HG03175 (cell line): ENCODE measurements around the gene SPPL2C.
"Not testable (repeated sequence)": the region's sequence is repeated elsewhere in the genome, so short reads cannot be mapped to it uniquely, and the experiment has no call there.

Experiments used
- ATAC-seq: cut with Tn5 transposase; IDR thresholded peaks from one replicate; pipeline ENCODE4 v1.9.1; 2021; ENCODE audit warnings: mild to moderate bottlenecking, moderate library complexity; ENCODE audit not compliant: unreplicated experiment

SPPL2C gene

DNA sequence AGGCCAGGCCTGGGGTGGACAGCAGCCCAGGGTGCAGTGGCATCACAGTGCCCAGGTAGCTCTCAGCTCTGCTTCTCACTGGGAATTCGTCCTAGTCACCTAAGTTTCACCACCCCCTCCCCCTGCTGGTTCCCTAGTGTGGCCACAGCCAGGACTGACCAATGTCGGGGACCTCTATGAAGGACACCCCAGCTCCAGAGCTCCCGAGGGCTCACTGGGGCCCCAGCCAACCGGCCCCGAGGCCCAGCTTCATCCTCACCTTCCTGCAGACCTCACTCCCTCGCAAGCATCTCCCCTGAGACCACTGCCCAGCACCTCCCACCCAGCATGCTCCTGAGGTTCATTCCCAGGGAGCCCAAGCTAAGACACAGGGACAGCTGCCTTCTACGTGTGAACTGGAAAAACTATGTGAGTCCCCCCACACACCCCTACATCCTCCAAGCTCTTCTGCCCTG is 4.9 kb downstream of the SPPL2C start:
- ATAC-seq, result no peak

DNA sequence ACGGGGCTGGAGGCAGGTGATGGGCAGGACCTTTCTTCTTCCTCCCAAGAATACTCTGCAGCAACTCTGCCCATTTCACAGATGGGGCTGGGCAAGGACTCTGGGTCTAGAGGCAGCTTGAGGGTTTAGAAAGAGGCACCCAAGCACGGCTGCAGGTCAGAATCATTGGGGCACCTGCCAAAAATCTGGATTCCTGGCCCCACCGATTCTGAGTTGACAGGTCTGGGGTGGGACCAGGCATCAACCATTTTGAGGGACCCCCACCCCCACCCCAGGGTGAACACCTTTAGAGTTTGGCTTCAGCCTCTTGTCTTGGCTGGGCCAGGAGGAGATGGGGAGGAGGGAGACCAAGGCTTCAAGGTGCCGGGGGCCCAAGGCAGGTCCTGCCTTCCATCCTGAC is 5.3 kb downstream of the SPPL2C start:
- no peak for ATAC-seq

DNA sequence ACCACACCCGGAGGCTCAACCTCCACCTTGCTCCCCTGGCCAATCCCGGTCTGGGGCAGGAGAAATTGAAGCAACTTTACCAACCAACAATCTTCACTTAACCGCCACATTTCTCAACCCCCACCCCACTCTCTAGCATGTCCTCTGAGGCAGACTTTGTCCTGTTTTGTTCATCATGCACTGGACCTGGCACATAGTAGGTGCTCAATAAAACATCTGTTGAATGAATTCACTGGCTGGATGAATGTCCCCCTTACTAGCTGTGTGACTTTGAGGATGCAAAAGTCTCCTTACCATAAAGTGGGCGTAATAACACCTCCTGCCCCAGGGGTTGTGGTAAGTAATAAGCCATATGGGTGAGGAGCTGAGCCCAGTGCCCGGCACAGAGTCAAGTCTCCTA is 5.8 kb downstream of the SPPL2C start:
- no peak for ATAC-seq

DNA sequence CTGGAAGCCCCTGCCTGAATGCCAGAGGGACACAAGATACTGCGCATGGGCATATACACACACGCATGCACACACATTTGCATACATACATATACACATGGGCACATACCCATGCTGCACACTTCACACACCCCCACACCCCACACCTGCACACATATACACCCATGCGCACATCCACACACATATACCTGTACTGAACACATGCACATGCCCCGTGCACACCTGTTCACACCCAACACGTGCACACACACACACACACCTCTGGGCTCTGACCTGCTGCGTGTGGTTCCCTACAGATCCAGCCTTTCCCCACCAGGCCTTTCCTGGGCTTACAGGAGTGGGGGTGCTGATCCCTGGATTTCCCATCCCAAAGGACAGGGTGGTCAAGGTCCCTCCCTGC is 6.3 kb downstream of the SPPL2C start:
- no peak for ATAC-seq

DNA sequence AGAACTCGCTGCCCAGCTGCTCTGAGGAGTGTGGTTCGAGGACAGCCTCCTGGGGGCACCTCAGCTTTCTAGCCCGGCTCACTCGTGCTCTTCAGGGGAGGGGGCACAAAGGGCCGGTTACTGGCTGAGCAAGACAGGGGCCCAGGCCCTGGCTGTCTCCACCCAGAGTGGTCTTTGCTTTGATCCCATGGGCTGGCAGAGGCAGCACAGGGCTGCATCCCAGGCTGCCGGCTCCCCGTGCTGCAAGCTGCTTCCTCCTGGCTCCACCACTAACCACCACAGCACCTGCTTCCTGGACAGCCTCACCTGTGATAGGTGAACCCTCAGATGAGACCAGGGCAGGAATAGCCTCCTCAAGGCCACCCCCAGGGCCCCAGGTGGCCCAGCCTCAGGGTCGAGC is 6.8 kb downstream of the SPPL2C start:
- ATAC-seq, result no peak

DNA sequence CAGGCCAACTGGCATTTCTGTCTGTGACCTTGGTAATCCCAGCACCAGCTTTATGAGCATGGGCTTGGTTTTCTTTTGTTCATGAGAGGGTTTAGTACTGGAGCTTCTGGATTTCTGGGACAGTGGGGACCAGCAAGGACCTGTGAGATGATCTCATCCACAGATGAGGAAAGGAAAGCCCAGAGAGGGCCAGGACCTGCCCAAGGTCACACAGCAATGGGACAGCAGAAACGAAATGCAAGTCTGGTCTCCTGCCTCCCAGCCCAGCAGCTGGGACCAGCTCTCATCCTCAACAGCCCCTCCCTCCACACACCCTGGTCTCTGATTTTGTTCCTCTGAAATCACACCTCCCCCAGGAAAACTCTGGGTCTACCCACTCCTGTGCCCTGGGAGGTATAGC is 7.2 kb downstream of the SPPL2C start:
- ATAC-seq, result no peak

DNA sequence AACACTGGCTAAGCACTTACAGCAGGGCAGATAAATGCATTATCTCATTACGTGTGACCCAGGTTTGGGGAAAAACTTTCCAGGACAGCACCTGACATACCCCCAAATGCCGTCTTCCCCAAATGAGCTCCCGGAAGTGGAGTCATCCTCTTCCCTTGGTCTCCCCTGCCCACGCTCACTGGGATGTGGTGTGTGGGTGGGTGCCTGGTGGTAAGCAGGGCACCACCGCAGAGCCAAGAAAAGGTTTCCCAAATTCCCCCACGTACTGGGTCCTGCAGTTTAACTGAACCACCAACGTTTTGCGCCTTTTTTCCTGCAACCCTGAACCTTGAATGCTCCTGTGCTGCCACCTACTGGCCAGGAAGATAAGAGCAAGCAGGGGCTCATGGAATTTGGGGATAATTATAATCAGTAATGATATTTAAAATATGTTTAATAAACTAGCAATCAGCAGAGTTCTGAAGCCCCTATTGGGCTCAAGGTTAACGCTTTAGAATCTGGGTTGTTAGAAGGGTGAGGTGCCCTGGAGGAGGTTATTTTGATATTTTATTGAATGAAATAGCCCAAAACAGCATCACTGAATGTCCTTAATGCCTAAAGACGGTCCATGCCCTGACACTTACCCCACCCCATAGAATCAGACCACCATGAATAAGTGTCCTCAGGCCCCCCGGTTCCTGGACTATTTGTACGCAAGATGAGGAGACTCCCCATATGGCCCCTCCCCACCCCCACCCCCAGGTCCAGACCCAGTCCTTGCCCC is 8.0 kb downstream of the SPPL2C start:
- no peak for ATAC-seq

DNA sequence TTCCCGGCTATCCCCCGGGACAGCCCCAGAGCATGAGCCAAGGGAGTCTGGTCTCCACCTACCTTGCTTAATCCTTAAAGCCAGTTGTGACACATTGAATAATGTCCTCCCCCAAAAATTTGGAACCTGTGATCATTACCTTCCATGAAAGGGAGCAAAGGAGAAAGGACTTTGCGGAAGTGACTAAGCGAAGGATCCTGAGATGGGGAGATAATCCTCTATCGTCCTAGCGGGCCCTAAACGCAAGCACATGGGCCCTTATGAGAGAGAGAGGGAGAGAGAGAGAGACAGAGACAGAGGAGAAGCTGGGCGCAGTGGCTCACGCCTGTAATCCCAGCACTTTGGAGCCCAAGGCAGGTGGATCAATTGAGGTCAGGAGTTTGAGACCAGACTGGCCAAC is 9.5 kb downstream of the SPPL2C start:
- ATAC-seq, result no peak

DNA sequence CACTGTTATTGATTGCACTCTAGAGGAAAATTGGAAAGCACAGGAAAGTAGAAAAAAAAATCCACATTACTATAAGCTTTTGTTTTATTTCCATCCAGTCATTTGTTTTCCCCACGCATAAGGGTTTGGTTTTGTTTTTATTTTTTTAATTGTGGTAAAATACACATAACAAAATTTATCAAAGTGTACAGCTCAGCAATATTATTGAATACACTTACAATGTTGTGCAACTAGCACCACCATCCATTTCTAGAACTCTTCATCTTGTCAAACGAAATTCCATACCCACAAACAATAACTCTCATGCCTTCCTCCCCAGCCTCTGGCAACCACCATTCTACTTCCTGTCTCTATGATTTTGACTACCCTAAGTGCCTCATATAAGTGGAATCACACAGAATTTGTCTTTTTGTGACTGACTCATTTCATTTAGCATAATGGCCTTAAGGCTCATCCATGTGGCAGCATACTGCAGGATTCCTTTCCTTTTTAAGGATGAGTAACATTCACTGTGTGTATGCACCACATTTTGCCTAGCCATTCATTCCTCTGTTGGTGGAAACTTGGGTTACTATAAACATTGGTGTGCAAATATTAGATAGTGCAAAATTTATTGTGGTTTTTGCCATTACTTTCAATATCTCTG is 11.1 kb downstream of the SPPL2C start:
- ATAC-seq, result no peak

DNA sequence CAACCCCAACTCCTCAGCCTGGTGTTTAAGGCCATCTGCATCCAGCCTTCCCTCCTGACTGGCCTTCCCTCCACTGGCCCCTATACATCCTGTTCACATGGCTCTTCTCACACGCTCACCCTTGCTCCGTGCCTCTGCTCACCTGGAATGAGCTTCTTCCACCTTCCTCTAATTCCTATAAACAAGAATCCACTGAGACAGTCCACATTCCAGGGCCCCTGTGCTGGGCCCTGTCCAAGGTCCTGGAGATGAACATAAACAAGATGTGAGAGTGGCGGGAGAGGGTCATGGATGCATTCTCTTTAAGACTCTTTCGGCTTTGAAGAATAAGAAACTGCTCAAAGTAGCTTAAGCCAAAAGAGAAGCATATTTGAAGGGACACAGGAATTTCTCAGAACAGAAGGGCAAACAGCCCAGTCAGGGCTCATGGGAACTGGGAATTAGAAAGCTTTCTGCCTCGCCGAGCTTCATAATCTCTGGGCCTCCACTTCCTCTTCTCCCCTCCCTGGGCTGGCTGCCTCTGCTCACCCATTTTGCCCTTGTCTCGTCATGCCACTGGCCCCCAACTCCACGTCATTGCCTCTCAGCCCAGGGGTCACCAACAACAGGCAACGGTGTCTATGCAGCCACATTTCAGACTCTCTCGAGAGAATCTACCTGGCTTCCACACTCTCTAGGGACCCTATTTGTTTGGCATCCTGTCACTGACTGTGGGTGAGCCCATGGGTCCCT is 13.5 kb downstream of the SPPL2C start:
- no peak for ATAC-seq

DNA sequence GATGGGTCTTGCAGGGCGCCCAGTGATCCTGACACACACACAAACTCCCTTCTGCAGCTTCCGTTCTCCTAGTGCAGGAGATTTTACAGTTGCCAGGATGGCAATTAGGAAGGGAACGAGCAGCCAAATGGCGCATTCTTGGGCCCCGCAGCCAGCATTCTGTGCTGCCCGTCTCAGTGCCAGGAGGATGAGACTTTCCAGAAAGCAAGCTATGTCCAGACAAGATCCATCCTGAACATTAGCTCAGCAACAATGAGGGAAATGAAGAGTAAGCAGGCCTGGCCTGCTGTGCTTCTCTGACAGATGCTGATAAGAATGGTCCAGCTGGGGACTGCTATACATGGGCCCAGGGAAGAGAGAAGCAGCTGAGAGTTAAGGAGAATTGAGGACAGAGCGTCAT is 16.5 kb downstream of the SPPL2C start:
- no peak for ATAC-seq

DNA sequence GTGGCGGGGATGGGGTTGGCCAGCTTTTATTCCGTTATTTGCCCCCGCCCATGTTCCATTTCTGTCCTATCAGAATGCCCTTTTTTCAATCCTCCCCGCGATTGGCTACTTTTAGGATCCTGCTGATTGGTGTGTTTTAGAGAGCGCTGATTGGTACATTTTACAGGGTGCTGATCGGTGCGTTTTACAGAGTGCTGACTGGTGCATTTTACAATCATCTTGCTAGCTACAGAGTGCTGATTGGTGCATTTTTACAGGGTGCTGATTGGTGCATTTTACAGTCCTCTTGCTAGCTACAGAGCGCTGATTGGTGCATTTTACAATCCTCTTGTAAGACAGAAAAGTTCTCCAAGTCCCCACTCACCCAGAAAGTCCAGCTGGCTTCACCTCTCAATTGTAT is 17.4 kb downstream of the SPPL2C start:
- ATAC-seq, result not testable (repeated sequence)

DNA sequence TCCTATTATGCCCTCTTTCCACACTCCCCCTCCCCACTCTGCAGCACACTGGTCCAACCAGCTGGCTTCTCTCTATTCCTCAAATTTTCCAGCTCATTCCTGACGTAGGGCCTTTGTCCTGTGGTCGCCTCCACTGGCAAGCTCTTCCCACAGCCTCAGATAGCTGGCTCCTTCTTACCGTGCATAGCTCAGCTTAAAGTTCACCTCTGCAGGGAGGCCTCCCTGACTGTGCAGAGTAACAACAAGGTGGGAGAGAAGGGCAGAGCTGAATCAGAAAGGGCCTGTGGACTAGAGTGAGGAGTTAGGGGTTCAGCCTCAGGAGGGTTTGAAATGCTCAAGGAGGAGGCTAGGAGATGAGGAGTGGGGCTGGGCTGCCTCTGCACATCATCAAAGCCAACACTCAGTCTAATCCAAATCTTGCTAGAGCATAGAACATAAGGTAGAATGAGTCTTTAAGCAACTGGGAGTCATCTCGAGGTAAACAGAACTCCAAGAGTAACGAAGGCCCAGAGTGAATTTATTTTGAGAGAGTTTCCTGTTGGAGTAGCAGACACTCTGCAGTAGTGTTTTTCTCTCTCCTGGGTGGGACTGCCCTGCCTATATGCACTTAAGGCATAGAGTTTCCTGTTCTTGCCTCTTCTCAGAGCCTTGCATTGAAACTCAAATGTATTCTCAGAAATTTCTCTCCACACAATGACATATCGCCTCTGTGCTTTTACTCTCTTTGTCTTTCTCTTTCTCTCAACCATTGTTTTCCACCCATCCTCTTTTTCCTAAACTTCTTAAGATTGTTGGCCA is 19.4 kb downstream of the SPPL2C start:
- ATAC-seq, result no peak

DNA sequence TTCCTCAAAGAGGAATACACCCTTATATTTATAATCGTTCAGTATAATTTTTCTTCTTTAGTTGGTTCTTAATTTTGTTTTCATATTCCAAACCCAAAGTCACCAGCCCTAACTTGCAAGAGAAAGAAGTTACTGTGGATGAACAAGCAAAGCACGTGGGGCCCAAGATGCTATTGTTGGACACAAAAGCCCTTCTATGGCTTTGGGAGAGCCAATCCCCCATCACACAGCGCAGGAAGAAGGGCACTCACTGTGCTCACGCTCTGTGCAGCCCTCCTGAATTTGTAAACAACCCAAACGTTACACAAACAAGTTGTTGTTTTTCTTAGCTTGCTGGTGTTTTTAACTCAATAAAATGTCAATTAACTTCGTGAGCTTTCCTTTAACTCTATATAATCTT is 22.5 kb downstream of the SPPL2C start:
- no peak for ATAC-seq

DNA sequence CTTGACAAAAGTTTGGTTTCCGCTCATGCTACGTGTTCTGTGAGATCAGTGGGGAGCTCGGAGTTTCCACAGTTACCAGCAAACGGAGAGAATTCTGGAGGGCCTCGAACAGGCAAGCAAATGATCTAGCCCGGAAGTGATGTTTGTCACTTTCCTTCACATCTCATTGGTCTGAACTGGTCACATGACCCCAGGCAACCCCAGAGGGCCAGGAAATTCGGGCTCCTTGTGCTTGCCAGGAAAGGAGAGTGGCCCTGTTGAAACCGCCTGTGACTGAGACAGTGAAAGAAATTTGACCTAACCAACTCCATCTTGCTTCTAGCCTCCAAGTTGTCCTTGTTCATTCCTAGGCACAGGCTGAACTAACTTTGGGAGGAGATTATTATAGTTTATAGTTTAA is 23.0 kb downstream of the SPPL2C start:
- ATAC-seq, result no peak

DNA sequence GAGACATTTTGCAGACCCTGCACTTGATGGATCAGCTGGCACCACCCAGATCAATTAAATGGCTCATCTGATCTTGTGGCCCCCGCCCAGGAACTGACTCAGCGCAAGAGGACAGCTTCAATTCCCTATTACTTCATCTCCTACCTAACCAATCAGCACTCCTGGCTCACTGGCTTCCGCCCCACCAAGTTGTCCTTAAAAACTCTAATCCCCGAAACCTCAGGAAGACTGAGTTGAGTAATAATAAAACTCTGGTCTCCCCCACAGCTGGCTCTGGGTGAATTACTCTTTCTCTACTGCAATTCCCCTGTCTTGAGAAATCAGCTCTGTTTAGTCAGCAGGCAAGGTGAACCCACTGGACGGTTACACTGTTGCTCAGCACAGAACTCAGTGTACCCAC is 23.6 kb downstream of the SPPL2C start:
- ATAC-seq, result no peak

DNA sequence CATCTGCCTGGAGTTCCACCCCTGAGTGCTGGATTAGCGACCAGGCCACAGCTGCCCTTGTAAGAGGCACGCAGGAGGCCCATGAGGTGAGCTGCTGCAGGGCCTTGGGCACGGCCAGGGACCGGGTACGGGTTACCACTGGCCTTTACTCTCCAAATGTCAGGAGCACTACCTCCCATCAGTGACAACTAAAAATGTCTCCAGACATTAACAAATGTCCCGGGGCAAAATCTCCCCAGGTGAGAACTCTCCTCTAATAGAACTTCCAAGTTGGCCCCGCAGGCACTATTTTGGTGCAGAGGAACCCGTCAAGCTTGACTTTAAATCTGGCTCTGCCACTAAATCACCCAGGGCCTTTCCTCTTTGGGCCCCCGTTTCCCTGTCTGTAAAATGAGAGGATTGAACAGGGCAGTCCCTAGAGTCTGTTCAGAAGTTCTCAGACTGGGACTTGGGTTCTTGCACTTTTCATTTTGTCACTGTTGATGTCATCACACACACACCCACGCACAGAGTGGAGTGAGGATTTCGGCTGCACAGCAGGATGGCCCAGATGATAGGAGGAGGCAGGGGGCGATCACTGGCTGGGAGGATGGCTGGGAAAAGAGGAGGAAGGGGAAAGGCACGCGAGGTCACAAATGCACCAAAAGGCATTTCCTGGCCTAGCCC is 25.1 kb downstream of the SPPL2C start:
- ATAC-seq, result no peak

DNA sequence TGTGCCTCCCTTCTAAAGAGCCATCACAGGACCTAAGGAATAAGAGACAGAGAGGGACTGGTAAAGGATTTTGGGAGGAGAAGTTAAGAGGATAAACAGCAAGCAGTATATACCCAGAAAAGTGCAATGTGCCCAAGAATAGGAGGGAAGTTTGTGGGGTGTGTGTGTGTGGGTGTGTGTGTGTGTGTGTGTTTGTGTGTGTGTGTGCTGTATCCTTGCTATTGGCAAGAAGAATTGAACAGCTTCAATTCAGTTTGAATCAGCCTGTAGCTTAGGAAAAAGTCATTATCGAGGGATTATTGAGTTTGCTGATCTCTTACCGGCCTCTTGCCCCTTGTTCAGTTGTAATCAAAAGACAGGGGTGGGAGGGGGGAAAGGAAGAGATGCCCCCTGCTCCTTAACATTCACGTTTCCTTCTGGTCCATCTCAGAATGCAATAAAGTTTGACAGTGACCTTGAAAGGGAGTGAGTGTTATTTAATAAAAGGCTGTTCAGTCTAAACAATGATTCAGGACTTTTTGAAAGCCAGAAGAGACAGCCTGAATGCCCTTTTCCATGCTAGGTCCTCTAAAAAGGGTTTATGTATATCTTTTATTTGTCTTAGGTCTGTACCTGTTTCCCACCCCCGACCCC is 25.8 kb downstream of the SPPL2C start:
- ATAC-seq, result no peak

DNA sequence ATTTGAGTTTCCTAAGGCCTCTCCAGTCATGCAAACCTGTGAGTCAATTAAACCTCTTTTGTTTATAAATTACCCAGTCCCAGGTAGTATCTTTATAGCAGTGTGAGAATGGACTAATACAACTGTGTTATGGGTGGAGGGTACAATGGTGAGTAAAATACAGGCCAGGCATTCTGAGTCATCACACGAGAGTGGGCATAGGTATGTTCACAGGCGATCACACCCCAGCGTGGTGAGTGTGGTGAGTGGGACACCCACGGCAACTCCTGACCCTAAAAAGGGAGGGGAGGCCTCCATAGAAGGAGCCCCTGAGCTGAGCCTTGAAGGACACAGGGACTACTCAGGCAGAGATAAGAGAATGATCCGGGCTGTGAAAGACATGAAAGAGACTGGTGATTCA is 27.0 kb downstream of the SPPL2C start:
- no peak for ATAC-seq

DNA sequence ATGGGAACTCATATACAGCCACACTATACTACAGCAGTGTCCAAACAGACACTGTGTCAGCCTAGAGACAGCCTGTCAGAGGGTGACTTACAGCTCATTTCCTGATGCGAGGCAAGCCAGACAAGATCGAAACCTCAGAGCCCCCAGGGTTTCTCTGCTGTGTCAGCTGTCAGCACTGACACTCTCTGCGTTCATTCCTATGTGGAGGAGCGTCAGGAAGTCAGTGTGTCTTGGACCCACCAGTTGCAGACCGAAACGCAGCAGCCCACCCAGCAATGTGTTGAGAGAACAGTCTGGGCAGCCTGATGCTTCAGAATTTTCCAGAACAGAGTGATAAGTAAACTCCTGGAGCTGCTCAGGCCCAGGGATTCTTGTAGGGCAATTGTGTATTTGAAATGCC is 29.0 kb downstream of the SPPL2C start:
- ATAC-seq, result no peak
